Measurements from ENCODE around the gene PLEKHA7. TPM values are rescaled to one million over a fixed set of nuclear protein-coding genes. Genes with fewer than 3 reads are reported as not detected.

The PLEKHA7 gene
- total and polyA plus RNA-seq, 2 experiments from 2014 or later = 0.43 TPM; not detected in 1

- Histone ChIP-seq H3K36me3 (ENCODE audit: low read depth) (no peaks in the 10 kb centered on the region), H3K9me3 (ENCODE audit: low read depth) (no peaks in the 10 kb centered on the region), H3K4me2 (ENCODE audit: unreplicated experiment) (no peak overlapping the region), H3K4me3 (no peak overlapping the region), H3F3A (ENCODE audit: insufficient read depth) (no peaks in the 10 kb centered on the region), H2AFZ (no peak overlapping the region), H3K4me1 (ENCODE audit: insufficient read depth) (no peaks in the 10 kb centered on the region), H3K27me3 (replicated peaks; ENCODE audit: insufficient read depth) (no peaks in the 10 kb centered on the region), H3K79me2 (ENCODE audit: insufficient read depth) (no peaks in the 10 kb centered on the region), H3K9ac (no peak overlapping the region), H3K9me2 (ENCODE audit: insufficient read depth) (no peaks in the 10 kb centered on the region), H3K27ac (no peak overlapping the region), H4K20me1 (ENCODE audit: insufficient read depth) (no peaks in the 10 kb centered on the region)
- TF ChIP-seq EZH2phosphoT487 (IDR thresholded peaks at IDR 0.05; ENCODE audit: insufficient read depth, low read depth) (no peak), EZH2 (IDR thresholded peaks at IDR 0.05; ENCODE audit: insufficient read depth, poor library complexity, severe bottlenecking) (no peak)
- in situ Hi-C loops (cut with MboI) = no loop called here
- DNase-seq = no peak
- WGBS, 2 experiments (ENCODE audit: low coverage in 1 of 2, low lambda C conversion rate in 2 of 2, missing lambda C conversion rate in 2 of 2) = 59 to 68% methylated on average over 5 to 6 of the region's 6 CpGs
Observed at GRCh38 chr11:16987205-16987568, 27.0 kb downstream of the PLEKHA7 start.

- TF ChIP-seq EZH2phosphoT487 (IDR thresholded peaks at IDR 0.05; ENCODE audit: insufficient read depth, low read depth) = no peak
- no peak for TF ChIP-seq EZH2 (IDR thresholded peaks at IDR 0.05; ENCODE audit: insufficient read depth, poor library complexity, severe bottlenecking)
- no peak for DNase-seq
- Histone ChIP-seq H3K4me3 (no peak overlapping the region), H3K9me2 (ENCODE audit: insufficient read depth) (no peaks in the 10 kb centered on the region), H4K20me1 (ENCODE audit: insufficient read depth) (no peaks in the 10 kb centered on the region), H3K9me3 (ENCODE audit: low read depth) (no peaks in the 10 kb centered on the region), H3K27ac (no peak overlapping the region), H3K4me2 (ENCODE audit: unreplicated experiment) (no peak overlapping the region), H3F3A (ENCODE audit: insufficient read depth) (no peaks in the 10 kb centered on the region), H3K4me1 (ENCODE audit: insufficient read depth) (no peaks in the 10 kb centered on the region; the same call in 1 of the 2 replicates), H3K79me2 (ENCODE audit: insufficient read depth) (no peaks in the 10 kb centered on the region), H2AFZ (no peak overlapping the region), H3K27me3 (replicated peaks; ENCODE audit: insufficient read depth) (no peaks in the 10 kb centered on the region), H3K36me3 (ENCODE audit: low read depth) (no peaks in the 10 kb centered on the region), H3K9ac (no peak overlapping the region)
- 58 to 60% methylated on average over 5 of the region's 5 CpGs for WGBS, 2 experiments (ENCODE audit: low coverage in 1 of 2, low lambda C conversion rate in 2 of 2, missing lambda C conversion rate in 2 of 2)
- in situ Hi-C loops (cut with MboI) = no loop called here
Observed at GRCh38 chr11:16986434-16987204, 27.6 kb downstream of the PLEKHA7 start.

GRCh38 chr11:16985297-16985696 is 28.9 kb downstream of the PLEKHA7 start:
- WGBS, 2 experiments (ENCODE audit: low coverage in 1 of 2, low lambda C conversion rate in 2 of 2, missing lambda C conversion rate in 2 of 2) = 59 to 74% methylated on average over 4 of the region's 4 CpGs
- H3K27ac ChIP-seq = no peak overlapping the region
- TF ChIP-seq EZH2phosphoT487 (IDR thresholded peaks at IDR 0.05; ENCODE audit: insufficient read depth, low read depth) (no peak), EZH2 (IDR thresholded peaks at IDR 0.05; ENCODE audit: insufficient read depth, poor library complexity, severe bottlenecking) (no peak)
- H3F3A ChIP-seq (ENCODE audit: insufficient read depth) = no peaks in the 10 kb centered on the region
- no peaks in the 10 kb centered on the region for H3K27me3 ChIP-seq (replicated peaks; ENCODE audit: insufficient read depth)
- no peaks in the 10 kb centered on the region for H3K9me3 ChIP-seq (ENCODE audit: low read depth)
- H3K4me2 ChIP-seq (ENCODE audit: unreplicated experiment) = no peak overlapping the region
- no peak for DNase-seq
- H3K9me2 ChIP-seq (ENCODE audit: insufficient read depth) = no peaks in the 10 kb centered on the region
- no peak overlapping the region for H3K4me3 ChIP-seq
- H4K20me1 ChIP-seq (ENCODE audit: insufficient read depth) = no peaks in the 10 kb centered on the region
- no peak overlapping the region for H2AFZ ChIP-seq
- no peaks in the 10 kb centered on the region for H3K79me2 ChIP-seq (ENCODE audit: insufficient read depth)
- in situ Hi-C loops (cut with MboI) = no loop called here
- H3K9ac ChIP-seq = no peak overlapping the region
- H3K4me1 ChIP-seq (ENCODE audit: insufficient read depth) = no peaks in the 10 kb centered on the region; the same call in 1 of the 2 replicates
- H3K36me3 ChIP-seq (ENCODE audit: low read depth) = no peaks in the 10 kb centered on the region

- in situ Hi-C loops (cut with MboI) = no loop called here
- 41 to 44% methylated on average over 2 of the region's 2 CpGs for WGBS, 2 experiments (ENCODE audit: low coverage in 1 of 2, low lambda C conversion rate in 2 of 2, missing lambda C conversion rate in 2 of 2)
Observed at GRCh38 chr11:16984229-16984628, 30.0 kb downstream of the PLEKHA7 start.

More at GRCh38 chr11:16984229-16984628, 30.0 kb downstream of the PLEKHA7 start:
- Histone ChIP-seq H3K9me2 (ENCODE audit: insufficient read depth) (no peaks in the 10 kb centered on the region), H3K9me3 (ENCODE audit: low read depth) (no peaks in the 10 kb centered on the region), H4K20me1 (ENCODE audit: insufficient read depth) (no peaks in the 10 kb centered on the region), H3K4me2 (ENCODE audit: unreplicated experiment) (no peak overlapping the region), H3K27me3 (replicated peaks; ENCODE audit: insufficient read depth) (no peaks in the 10 kb centered on the region), H3K79me2 (ENCODE audit: insufficient read depth) (no peaks in the 10 kb centered on the region), H3K9ac (no peak overlapping the region), H3F3A (ENCODE audit: insufficient read depth) (no peaks in the 10 kb centered on the region), H3K27ac (no peak overlapping the region), H2AFZ (no peak overlapping the region), H3K4me3 (no peak overlapping the region), H3K36me3 (ENCODE audit: low read depth) (no peaks in the 10 kb centered on the region), H3K4me1 (ENCODE audit: insufficient read depth) (no peaks in the 10 kb centered on the region; the same call in 1 of the 2 replicates)
- TF ChIP-seq EZH2phosphoT487 (IDR thresholded peaks at IDR 0.05; ENCODE audit: insufficient read depth, low read depth) = no peak
- no peak for TF ChIP-seq EZH2 (IDR thresholded peaks at IDR 0.05; ENCODE audit: insufficient read depth, poor library complexity, severe bottlenecking)
- DNase-seq = no peak
